Liver (tissue), 9 donors: ENCODE results near the gene BSX. TPM values are rescaled to one million over a fixed set of nuclear protein-coding genes. Genes with fewer than 3 reads are reported as not detected.

Experiments
- DNase-seq: peaks from one replicate; pipeline ENCODE4 v3.0.0-alpha.2; 2017; ENCODE audit warnings: low spot score
- H3K27ac ChIP-seq, 2 donors: one replicate each; pipeline ENCODE4 v1.7.0; 2013; ENCODE audit warnings: inconsistent platforms in 2 of 2, low read length in 2 of 2, control low read depth in 1 of 2, low read depth in 1 of 2, mild to moderate bottlenecking in 1 of 2
- H3K27me3 ChIP-seq, 4 donors: one replicate each; pipeline versions ENCODE4 v1.6.1 to v1.7.0; 2013; ENCODE audit warnings: low read length in 3 of 4, inconsistent platforms in 1 of 4, mild to moderate bottlenecking in 1 of 4, moderate library complexity in 1 of 4; ENCODE audit not compliant: control insufficient read depth in 4 of 4, insufficient read depth in 4 of 4
- H3K36me3 ChIP-seq, 4 donors: one replicate each; pipeline versions ENCODE4 v1.6.1 to v1.7.0; 2013; ENCODE audit warnings: low read length in 3 of 4, mild to moderate bottlenecking in 3 of 4, low read depth in 1 of 4, moderate library complexity in 1 of 4; ENCODE audit not compliant: control insufficient read depth in 4 of 4, insufficient read depth in 3 of 4
- H3K4me1 ChIP-seq, 4 donors: one replicate each; pipeline versions ENCODE4 v1.6.1 to v1.7.0; 2013; ENCODE audit warnings: low read length in 3 of 4, mild to moderate bottlenecking in 3 of 4, moderate library complexity in 1 of 4; ENCODE audit not compliant: control insufficient read depth in 4 of 4, insufficient read depth in 4 of 4
- H3K4me3 ChIP-seq, 3 donors: one replicate each; pipeline versions ENCODE4 v1.6.1 to v1.7.0; 2013; ENCODE audit warnings: low read length in 3 of 3, control low read depth in 1 of 3, low read depth in 1 of 3, mild to moderate bottlenecking in 1 of 3
- H3K9ac ChIP-seq, 2 donors: one replicate each; pipeline ENCODE4 v1.7.0; 2013; ENCODE audit warnings: low read length in 2 of 2, mild to moderate bottlenecking in 2 of 2, moderate library complexity in 2 of 2, control low read depth in 1 of 2, low read depth in 1 of 2
- H3K9me3 ChIP-seq, 4 donors: one replicate each; pipeline versions ENCODE4 v1.6.1 to v1.7.0; 2013; ENCODE audit warnings: low read length in 3 of 4; ENCODE audit not compliant: control insufficient read depth in 4 of 4
- ATF3 ChIP-seq: IDR thresholded peaks from 2 replicates; pipeline ENCODE4 v1.6.1; 2016; ENCODE audit warnings: antibody characterized with exemption
- FOXA1 ChIP-seq: IDR thresholded peaks from 2 replicates; pipeline ENCODE4 v1.6.1; 2016; ENCODE audit warnings: antibody characterized with exemption
- FOXA2 ChIP-seq: IDR thresholded peaks from 2 replicates; pipeline ENCODE4 v1.6.1; 2016; ENCODE audit warnings: antibody characterized with exemption
- GABPA ChIP-seq, 2 donors: IDR thresholded peaks in 1 of 2; conservative IDR thresholded peaks in 1 of 2; 2 replicates each; pipeline ENCODE4 v1.6.1; 2016; ENCODE audit warnings: antibody characterized with exemption in 2 of 2, mild to moderate bottlenecking in 1 of 2, moderate library complexity in 1 of 2
- HNF4A ChIP-seq, 2 donors: conservative IDR thresholded peaks; 2 replicates each; pipeline ENCODE4 v1.6.1; 2016; ENCODE audit warnings: antibody characterized with exemption in 2 of 2, mild to moderate bottlenecking in 2 of 2
- HNF4G ChIP-seq: IDR thresholded peaks from 2 replicates; pipeline ENCODE4 v1.6.1; 2016; ENCODE audit warnings: antibody characterized with exemption
- NR2F2 ChIP-seq: IDR thresholded peaks from 2 replicates; pipeline ENCODE4 v1.6.1; 2016; ENCODE audit warnings: antibody characterized with exemption
- RAD21 ChIP-seq, 2 donors: IDR thresholded peaks; 2 replicates each; pipeline ENCODE4 v1.6.1; 2016; ENCODE audit warnings: antibody characterized with exemption in 2 of 2, mild to moderate bottlenecking in 2 of 2
- REST ChIP-seq: IDR thresholded peaks from 2 replicates; pipeline ENCODE4 v1.6.1; 2016; ENCODE audit warnings: antibody characterized with exemption, mild to moderate bottlenecking
- RXRA ChIP-seq, 2 donors: IDR thresholded peaks; 2 replicates each; pipeline ENCODE4 v1.6.1; 2017 to 2018; ENCODE audit warnings: antibody characterized with exemption in 2 of 2, mild to moderate bottlenecking in 1 of 2
- SP1 ChIP-seq: IDR thresholded peaks from 2 replicates; pipeline ENCODE4 v1.6.1; 2018; ENCODE audit warnings: antibody characterized with exemption, mild to moderate bottlenecking
- TAF1 ChIP-seq: conservative IDR thresholded peaks from 2 replicates; pipeline ENCODE4 v1.6.1; 2016; ENCODE audit warnings: antibody characterized with exemption, mild to moderate bottlenecking
- YY1 ChIP-seq: IDR thresholded peaks from 2 replicates; pipeline ENCODE4 v1.6.1; 2016; ENCODE audit warnings: antibody characterized with exemption, mild to moderate bottlenecking
- WGBS: extraction: QIAGEN DNeasy Blood & Tissue Kit; methylation state at CpG from one replicate; pipeline ENCODE4 v1.1.7; 2013; 5-methylcytosine and 5-hydroxymethylcytosine counted together
- polyA plus RNA-seq, 2 donors: library from polyadenylated mRNA; stranded (reverse) in 1 of 2; unstranded in 1 of 2; fragments of 200-250 nt in 1 of 2; fragments of >200 nt in 1 of 2; fragmentation: Nextera tagmentation in 1 of 2; extraction: Ambion mirVana in 1 of 2; gene quantifications; one replicate each; pipeline versions ENCODE4 v1.2.1 to v1.2.3, GENCODE V29; 2013 to 2015
- total RNA-seq, 2 donors: library from RNA; depleted of rRNA; stranded (reverse); fragments of >200 nt; gene quantifications; one replicate each; pipeline ENCODE4 v1.2.3, GENCODE V29; 2014
- TF ChIP-seq, protein P1 (sequence below): fragments of 150-350 bp; IDR thresholded peaks from 2 replicates; pipeline ENCODE4 v1.5.1; 2017; ENCODE audit warnings: improper control_type of control experiment, low read depth, low read length; ENCODE audit not compliant: missing input control
- TF ChIP-seq, protein P2 (sequence below): IDR thresholded peaks from 2 replicates; pipeline ENCODE4 v1.6.1; 2016; ENCODE audit warnings: antibody characterized with exemption
- donor health status: healthy.
- donor health status: healthy.
- donor health status: healthy.
- donor health status: healthy.
- donor health status: healthy.

BSX gene
- total and polyA plus RNA-seq, 4 donors = not detected

GRCh38 chr11:122937983-122938382, 43.7 kb downstream of the BSX start:
- H3K9ac ChIP-seq = no peak overlapping the region
- no peaks in the 10 kb centered on the region for H3K4me1 ChIP-seq
- no peaks in the 10 kb centered on the region for H3K9me3 ChIP-seq
- H3K27me3 ChIP-seq = peaks cover 0 to 7% (median 0%) of the 10 kb centered on the region in 4 donors
- no peak overlapping the region for H3K27ac ChIP-seq
- no peak for DNase-seq
- no peak for TF ChIP-seq RAD21 (IDR thresholded peaks at IDR 0.05)
- TF ChIP-seq, protein P1, sequence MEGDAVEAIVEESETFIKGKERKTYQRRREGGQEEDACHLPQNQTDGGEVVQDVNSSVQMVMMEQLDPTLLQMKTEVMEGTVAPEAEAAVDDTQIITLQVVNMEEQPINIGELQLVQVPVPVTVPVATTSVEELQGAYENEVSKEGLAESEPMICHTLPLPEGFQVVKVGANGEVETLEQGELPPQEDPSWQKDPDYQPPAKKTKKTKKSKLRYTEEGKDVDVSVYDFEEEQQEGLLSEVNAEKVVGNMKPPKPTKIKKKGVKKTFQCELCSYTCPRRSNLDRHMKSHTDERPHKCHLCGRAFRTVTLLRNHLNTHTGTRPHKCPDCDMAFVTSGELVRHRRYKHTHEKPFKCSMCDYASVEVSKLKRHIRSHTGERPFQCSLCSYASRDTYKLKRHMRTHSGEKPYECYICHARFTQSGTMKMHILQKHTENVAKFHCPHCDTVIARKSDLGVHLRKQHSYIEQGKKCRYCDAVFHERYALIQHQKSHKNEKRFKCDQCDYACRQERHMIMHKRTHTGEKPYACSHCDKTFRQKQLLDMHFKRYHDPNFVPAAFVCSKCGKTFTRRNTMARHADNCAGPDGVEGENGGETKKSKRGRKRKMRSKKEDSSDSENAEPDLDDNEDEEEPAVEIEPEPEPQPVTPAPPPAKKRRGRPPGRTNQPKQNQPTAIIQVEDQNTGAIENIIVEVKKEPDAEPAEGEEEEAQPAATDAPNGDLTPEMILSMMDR = no peak
- no peak for TF ChIP-seq REST
- no peak for TF ChIP-seq GABPA (IDR thresholded peaks at IDR 0.05 in 1 of 2, conservative IDR thresholded peaks at IDR 0.05 in 1 of 2)
- TF ChIP-seq FOXA2 = no peak
- TF ChIP-seq ATF3 = no peak
- TF ChIP-seq NR2F2 = no peak
- no peak for TF ChIP-seq HNF4A (conservative IDR thresholded peaks at IDR 0.05)
- TF ChIP-seq FOXA1 = no peak
- no peak for TF ChIP-seq HNF4G
- 73% methylated on average over 3 of the region's 3 CpGs for WGBS
- no peaks in the 10 kb centered on the region for H3K36me3 ChIP-seq
- H3K4me3 ChIP-seq = no peak overlapping the region

DNA sequence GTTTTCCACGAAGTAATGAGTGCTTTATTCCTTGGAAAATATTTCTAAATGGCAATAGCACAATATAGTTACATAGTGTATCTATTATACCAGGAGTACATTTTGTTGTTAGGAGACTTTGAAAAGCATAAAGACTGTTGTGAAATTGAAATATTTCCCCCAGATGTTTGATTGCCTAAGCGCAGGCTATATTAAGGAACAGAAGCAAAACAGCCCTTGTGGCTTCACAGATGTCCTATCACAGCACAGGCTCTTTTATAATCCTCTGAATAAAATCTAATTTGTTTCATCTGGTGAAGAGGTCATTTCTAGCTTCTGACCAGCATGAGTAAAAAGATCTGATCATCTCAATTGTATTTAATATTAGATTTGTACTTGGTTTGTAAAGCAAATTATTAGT, 48.2 kb downstream of the BSX start:
- no peak for TF ChIP-seq NR2F2
- TF ChIP-seq, protein P2, sequence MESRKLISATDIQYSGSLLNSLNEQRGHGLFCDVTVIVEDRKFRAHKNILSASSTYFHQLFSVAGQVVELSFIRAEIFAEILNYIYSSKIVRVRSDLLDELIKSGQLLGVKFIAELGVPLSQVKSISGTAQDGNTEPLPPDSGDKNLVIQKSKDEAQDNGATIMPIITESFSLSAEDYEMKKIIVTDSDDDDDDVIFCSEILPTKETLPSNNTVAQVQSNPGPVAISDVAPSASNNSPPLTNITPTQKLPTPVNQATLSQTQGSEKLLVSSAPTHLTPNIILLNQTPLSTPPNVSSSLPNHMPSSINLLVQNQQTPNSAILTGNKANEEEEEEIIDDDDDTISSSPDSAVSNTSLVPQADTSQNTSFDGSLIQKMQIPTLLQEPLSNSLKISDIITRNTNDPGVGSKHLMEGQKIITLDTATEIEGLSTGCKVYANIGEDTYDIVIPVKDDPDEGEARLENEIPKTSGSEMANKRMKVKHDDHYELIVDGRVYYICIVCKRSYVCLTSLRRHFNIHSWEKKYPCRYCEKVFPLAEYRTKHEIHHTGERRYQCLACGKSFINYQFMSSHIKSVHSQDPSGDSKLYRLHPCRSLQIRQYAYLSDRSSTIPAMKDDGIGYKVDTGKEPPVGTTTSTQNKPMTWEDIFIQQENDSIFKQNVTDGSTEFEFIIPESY = no peak
- TF ChIP-seq RXRA (IDR thresholded peaks at IDR 0.05) = no peak
- no peak for TF ChIP-seq YY1
- TF ChIP-seq, protein P1 = no peak
- TF ChIP-seq GABPA (IDR thresholded peaks at IDR 0.05 in 1 of 2, conservative IDR thresholded peaks at IDR 0.05 in 1 of 2) = no peak
- no peak for TF ChIP-seq SP1
- no peak for TF ChIP-seq TAF1
- no peak for TF ChIP-seq HNF4G
- TF ChIP-seq REST = no peak
- H3K4me1 ChIP-seq = no peaks in the 10 kb centered on the region
- peaks cover 0 to 7% (median 0%) of the 10 kb centered on the region in 4 donors for H3K27me3 ChIP-seq
- no peak for DNase-seq
- H3K4me3 ChIP-seq = no peak overlapping the region
- H3K27ac ChIP-seq = no peak overlapping the region
- H3K9me3 ChIP-seq = no peaks in the 10 kb centered on the region
- H3K9ac ChIP-seq = no peak overlapping the region
- WGBS = 58% methylated on average over 2 of the region's 2 CpGs
- H3K36me3 ChIP-seq = no peaks in the 10 kb centered on the region
